Karpas-422 (cell line): ENCODE data around the gene LPP. TPM values are rescaled to one million over a fixed set of nuclear protein-coding genes. Genes with fewer than 3 reads are reported as not detected.

Experiments
- DNase-seq: peaks from one replicate; pipeline ENCODE4 v3.0.0-alpha.2; 2015
- H2AFZ ChIP-seq: fragments of 200-600 bp; sonication (generic); 2 replicates; pipeline ENCODE4 v1.6.1; 2014; ENCODE audit warnings: antibody characterized with exemption, low read length, mixed read lengths
- H3K27ac ChIP-seq: fragments of 200-600 bp; sonication (generic); 2 replicates; pipeline ENCODE4 v1.5.1; 2014; ENCODE audit warnings: mild to moderate bottlenecking, low read length, moderate library complexity
- H3K27me3 ChIP-seq: fragments of 200-600 bp; sonication (generic); 2 replicates; pipeline ENCODE4 v1.6.1; 2014; ENCODE audit warnings: low read length, mixed read lengths
- H3K36me3 ChIP-seq: fragments of 200-600 bp; sonication (generic); 2 replicates; pipeline ENCODE4 v1.6.1; 2014; ENCODE audit warnings: low read length, mixed read lengths; ENCODE audit not compliant: insufficient read depth
- H3K4me1 ChIP-seq: fragments of 200-600 bp; sonication (generic); 2 replicates; pipeline ENCODE4 v1.6.1; 2014; ENCODE audit warnings: mild to moderate bottlenecking, low read length, mixed read lengths
- H3K4me2 ChIP-seq: fragments of 200-600 bp; sonication (generic); 2 replicates; pipeline ENCODE4 v1.6.1; 2014; ENCODE audit warnings: low read length, low read depth, mild to moderate bottlenecking; ENCODE audit not compliant: poor library complexity, severe bottlenecking
- H3K4me3 ChIP-seq: fragments of 200-600 bp; sonication (generic); 2 replicates; pipeline ENCODE4 v1.5.1; 2014; ENCODE audit warnings: mild to moderate bottlenecking, antibody characterized with exemption, low read length, mixed read lengths
- H3K79me2 ChIP-seq: fragments of 200-600 bp; sonication (generic); 2 replicates; pipeline ENCODE4 v1.6.1; 2014; ENCODE audit warnings: mild to moderate bottlenecking, low read length, mixed read lengths
- H3K9ac ChIP-seq: fragments of 200-600 bp; sonication (generic); 2 replicates; pipeline ENCODE4 v1.6.0; 2014; ENCODE audit warnings: low read length
- H3K9me2 ChIP-seq: fragments of 200-600 bp; sonication (generic), shearing (Covaris generic); replicated peaks from 2 replicates; pipeline ENCODE4 v1.6.0; 2014; ENCODE audit warnings: mild to moderate bottlenecking, low read length, moderate library complexity; ENCODE audit not compliant: insufficient read depth
- H3K9me3 ChIP-seq: fragments of 300-700, 200-600 bp; sonication (generic); 2 replicates; pipeline ENCODE4 v1.6.1; 2014; ENCODE audit warnings: low read length, mixed read lengths
- H4K20me1 ChIP-seq: fragments of 200-600 bp; sonication (generic); 2 replicates; pipeline ENCODE4 v1.6.1; 2014; ENCODE audit warnings: mild to moderate bottlenecking, antibody characterized with exemption, low read length, low read depth; ENCODE audit not compliant: insufficient read depth
- total RNA-seq: library from RNA; depleted of rRNA; stranded (reverse); fragments of >200 nt; shearing (Covaris generic); gene quantifications from 2 replicates; pipeline ENCODE4 v1.2.3, GENCODE V29; 2014; ENCODE audit warnings: low replicate concordance

Gene LPP
- total RNA-seq, 1 experiment from 2014 or later: 88.5 TPM

DNA sequence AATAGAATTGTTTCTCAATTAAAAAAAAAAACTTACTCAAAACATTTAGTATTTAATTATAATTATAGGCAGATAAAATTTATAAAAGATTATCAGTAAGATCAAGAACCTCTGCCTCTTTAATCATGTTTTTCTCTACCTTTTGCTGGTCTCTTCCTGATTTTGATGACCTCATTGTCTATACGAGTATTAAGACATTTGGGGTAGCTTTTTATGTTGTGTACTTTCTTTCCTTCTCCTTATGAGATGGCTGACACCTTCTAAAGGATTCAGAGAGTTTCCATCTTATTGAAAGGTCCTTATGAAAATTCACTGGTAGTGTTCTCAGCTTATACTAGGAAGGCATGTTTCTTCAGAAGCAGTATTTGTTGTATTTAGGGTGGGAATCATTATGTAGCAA, 426.3 kb downstream of the LPP start:
- 0 out of 2 replicates have a peak overlapping the region, but pooled peaks have one; percentile 42 for H3K4me3 ChIP-seq
- DNase-seq: no peak
- no peaks in the 10 kb centered on the region for H3K27me3 ChIP-seq
- H4K20me1 ChIP-seq: no peaks in the 10 kb centered on the region
- no peaks in the 10 kb centered on the region for H3K36me3 ChIP-seq
- no peaks in the 10 kb centered on the region for H3K9me2 ChIP-seq
- H3K9ac ChIP-seq: no peak overlapping the region
- H3K4me1 ChIP-seq: peaks cover 57% of the 10 kb centered on the region
- H3K9me3 ChIP-seq: no peaks in the 10 kb centered on the region
- peak overlapping the region; percentile 48 for H3K4me2 ChIP-seq
- no peak overlapping the region for H2AFZ ChIP-seq
- peak overlapping the region; percentile 62; the same call in 1 of the 2 replicates for H3K27ac ChIP-seq
- H3K79me2 ChIP-seq: no peaks in the 10 kb centered on the region

DNA sequence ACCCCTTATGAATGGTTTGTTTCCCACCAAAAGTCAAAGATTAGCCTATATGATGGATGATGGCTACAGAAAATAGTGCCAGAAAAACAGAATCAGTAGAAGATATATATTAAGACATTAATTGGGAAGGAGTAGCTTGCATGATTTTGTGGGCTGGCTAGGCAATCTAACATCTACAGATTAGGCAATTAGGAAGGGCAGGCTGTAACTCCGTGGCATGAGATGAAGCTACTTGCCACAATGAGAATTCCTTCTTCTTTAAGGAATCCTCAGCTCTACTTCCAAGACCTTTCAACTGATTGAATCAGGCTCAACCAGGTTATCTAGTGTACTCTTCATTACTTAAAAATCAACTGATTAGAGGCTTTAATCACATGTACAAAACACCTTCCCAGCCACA, 426.7 kb downstream of the LPP start:
- H3K27ac ChIP-seq: peak overlapping the region; percentile 62
- no peak overlapping the region for H2AFZ ChIP-seq
- no peak for DNase-seq
- H4K20me1 ChIP-seq: no peaks in the 10 kb centered on the region
- no peaks in the 10 kb centered on the region for H3K79me2 ChIP-seq
- H3K9me2 ChIP-seq: no peaks in the 10 kb centered on the region
- H3K4me1 ChIP-seq: peaks cover 61% of the 10 kb centered on the region
- H3K9ac ChIP-seq: peak overlapping the region; percentile 41
- H3K4me2 ChIP-seq: peak overlapping the region; percentile 48
- H3K4me3 ChIP-seq: 0 out of 2 replicates have a peak overlapping the region, but pooled peaks have one; percentile 42
- H3K9me3 ChIP-seq: no peaks in the 10 kb centered on the region
- H3K27me3 ChIP-seq: no peaks in the 10 kb centered on the region
- no peaks in the 10 kb centered on the region for H3K36me3 ChIP-seq

DNA sequence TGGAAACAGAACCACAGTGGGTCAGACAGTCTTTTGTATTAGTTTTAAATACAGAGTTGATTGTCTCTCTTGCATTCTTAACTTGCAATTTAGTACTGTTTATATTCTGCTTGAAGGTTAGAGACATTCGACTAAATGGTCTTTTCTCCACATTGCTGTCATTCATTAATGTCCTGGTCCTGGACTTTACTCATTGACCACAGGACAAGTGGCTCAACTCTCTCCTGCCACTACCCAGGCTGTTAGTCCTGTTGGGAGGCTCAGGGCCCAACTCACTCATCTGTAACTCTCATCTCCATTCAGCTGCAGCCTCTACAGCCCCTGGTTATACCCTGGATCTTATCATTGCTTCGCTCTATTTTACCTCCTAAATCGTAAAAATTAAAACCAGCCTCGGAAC, 427.4 kb downstream of the LPP start:
- no peak for DNase-seq
- Histone ChIP-seq H3K79me2 (no peaks in the 10 kb centered on the region), H3K4me1 (peaks cover 64% of the 10 kb centered on the region), H3K27ac (peak overlapping the region; percentile 62), H3K9me3 (no peaks in the 10 kb centered on the region), H3K36me3 (no peaks in the 10 kb centered on the region), H3K4me2 (peak overlapping the region; percentile 48), H3K27me3 (no peaks in the 10 kb centered on the region), H3K4me3 (peak overlapping the region; percentile 42), H2AFZ (peak overlapping the region; percentile 7; the same call in 1 of the 2 replicates), H4K20me1 (no peaks in the 10 kb centered on the region), H3K9ac (peak overlapping the region; percentile 41), H3K9me2 (no peaks in the 10 kb centered on the region)

DNA sequence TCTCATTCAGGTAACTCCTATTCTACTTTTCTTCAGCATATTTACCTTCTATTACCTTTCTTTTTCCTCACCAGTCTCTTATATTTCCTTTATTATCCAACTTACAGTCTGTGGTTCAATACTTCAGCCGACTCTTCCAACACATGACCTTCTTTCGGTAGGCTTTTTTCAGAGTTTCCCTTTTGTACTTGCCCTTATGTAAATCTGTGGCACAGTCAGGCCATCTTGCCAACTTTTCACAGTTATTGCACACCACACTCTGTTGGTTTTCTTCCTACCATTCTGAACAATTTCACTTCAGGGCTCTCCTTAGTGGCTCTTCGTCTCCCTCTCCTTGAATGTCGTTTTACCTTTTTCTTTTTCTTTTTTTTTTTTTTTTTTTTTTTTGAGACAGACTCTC, 427.8 kb downstream of the LPP start:
- H3K4me3 ChIP-seq: peak overlapping the region; percentile 42
- no peaks in the 10 kb centered on the region for H3K9me2 ChIP-seq
- H3K27me3 ChIP-seq: no peaks in the 10 kb centered on the region
- H3K27ac ChIP-seq: peak overlapping the region; percentile 62
- peak; percentile 78 for DNase-seq
- H3K36me3 ChIP-seq: no peaks in the 10 kb centered on the region
- no peaks in the 10 kb centered on the region for H3K9me3 ChIP-seq
- no peaks in the 10 kb centered on the region for H3K79me2 ChIP-seq
- peak overlapping the region; percentile 41 for H3K9ac ChIP-seq
- H3K4me1 ChIP-seq: peaks cover 64% of the 10 kb centered on the region
- H3K4me2 ChIP-seq: peak overlapping the region; percentile 48
- H2AFZ ChIP-seq: peak overlapping the region; percentile 7; the same call in 1 of the 2 replicates
- H4K20me1 ChIP-seq: no peaks in the 10 kb centered on the region

DNA sequence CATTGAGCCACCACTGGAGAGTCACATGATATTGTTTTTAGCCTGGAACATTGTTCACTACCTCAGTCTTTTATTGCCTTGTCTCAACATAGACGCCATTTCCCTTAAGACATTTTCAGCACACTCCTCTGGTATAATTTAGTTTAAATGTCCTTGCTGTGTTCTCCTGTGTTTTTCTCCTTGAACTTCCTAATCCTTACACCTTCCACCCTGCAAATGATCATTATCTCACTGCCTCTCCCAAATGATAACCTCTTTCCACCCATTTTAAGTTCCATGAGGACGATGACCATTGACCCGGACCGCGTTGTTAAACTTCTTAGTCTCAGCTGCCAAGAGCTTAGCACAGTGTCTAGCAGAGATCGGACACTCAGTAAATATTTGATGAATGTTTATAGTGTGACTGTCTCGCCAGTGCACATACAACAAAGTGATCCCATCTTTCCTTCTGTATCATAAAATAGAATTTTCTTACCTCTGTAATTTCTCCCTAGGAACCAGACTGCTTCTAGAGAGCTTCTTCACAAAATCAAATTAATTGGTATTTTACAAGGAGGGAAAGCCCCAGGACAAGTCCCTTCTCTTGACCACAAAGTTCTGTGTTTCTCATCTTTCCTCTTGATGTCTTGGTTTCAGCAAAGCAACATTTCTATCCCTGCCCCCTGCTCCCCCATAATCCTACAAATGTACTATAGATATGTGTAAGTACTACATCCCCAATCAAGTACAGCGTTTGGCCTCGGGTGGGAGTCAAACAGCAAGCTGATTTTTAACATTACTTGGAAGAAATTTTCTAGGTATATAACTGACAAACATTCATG, 429.6 kb downstream of the LPP start:
- H3K9ac ChIP-seq: no peak overlapping the region
- DNase-seq: no peak
- H3K4me2 ChIP-seq: no peak overlapping the region
- no peaks in the 10 kb centered on the region for H3K9me3 ChIP-seq
- no peaks in the 10 kb centered on the region for H3K79me2 ChIP-seq
- H4K20me1 ChIP-seq: no peaks in the 10 kb centered on the region
- no peaks in the 10 kb centered on the region for H3K9me2 ChIP-seq
- H3K36me3 ChIP-seq: no peaks in the 10 kb centered on the region
- H3K4me1 ChIP-seq: peaks cover 70% of the 10 kb centered on the region
- no peak overlapping the region for H3K27ac ChIP-seq
- H3K4me3 ChIP-seq: no peak overlapping the region
- H3K27me3 ChIP-seq: no peaks in the 10 kb centered on the region
- H2AFZ ChIP-seq: no peak overlapping the region

DNA sequence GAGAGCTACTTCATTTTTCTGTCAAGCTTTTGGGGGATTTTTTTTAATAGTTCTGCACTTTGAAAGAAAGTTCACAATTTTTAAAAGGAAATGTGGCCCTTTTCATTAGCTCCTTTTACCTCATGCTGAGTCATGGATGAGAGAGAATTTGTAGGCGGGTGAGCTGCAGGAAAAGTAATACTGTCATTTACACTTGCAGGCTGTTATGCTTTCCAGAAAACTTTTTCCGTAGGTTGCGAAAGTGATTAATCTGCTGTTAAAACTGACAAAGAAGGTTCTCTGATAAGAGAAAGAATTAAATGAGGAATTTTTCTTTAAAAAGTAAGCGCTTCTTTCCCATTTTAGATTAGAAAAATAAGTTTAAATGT, 430.2 kb downstream of the LPP start:
- Histone ChIP-seq H4K20me1 (no peaks in the 10 kb centered on the region), H3K4me3 (no peak overlapping the region), H3K4me2 (peak overlapping the region; percentile 4), H3K27me3 (no peaks in the 10 kb centered on the region), H3K36me3 (no peaks in the 10 kb centered on the region), H3K27ac (no peak overlapping the region), H3K9me2 (no peaks in the 10 kb centered on the region), H3K79me2 (no peaks in the 10 kb centered on the region), H3K9me3 (no peaks in the 10 kb centered on the region), H2AFZ (no peak overlapping the region), H3K4me1 (peaks cover 70% of the 10 kb centered on the region), H3K9ac (no peak overlapping the region)
- no peak for DNase-seq

DNA sequence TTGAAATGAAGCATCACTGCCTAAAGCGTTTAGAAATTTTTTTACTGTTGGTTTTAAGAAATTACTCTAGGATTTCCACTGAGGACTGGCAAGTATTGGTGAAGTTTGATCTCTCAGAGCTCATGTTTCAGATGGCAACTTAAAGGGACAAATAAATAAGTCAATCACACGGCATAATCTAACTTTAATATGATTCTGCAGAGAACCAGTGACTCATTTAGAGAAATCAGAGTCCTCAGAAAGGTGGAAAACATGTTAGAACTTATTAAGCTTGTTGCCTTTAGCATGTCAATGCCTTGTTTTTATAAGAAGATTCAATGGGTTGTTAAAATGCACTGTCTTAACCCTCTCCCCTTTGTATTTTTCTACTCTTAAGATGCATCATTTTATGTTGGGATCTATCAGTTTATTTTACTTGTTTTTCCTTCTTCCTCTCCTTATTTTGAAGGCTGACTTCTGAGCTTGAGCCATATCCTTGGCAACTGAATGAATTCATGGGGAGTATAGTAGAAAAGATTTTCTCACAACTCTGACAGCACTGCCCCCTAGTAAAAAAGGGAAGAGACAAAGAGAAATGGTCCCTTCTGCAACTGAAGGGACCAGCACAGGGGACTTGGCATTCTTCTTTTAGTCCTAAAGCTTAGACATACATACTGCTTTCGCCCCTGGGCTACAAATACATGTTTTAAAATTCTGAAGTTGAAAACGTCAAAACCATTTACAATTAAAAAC, 431.2 kb downstream of the LPP start:
- Histone ChIP-seq H2AFZ (no peak overlapping the region), H3K9ac (no peak overlapping the region), H3K4me1 (peaks cover 77% of the 10 kb centered on the region), H3K27me3 (no peaks in the 10 kb centered on the region), H4K20me1 (no peaks in the 10 kb centered on the region), H3K9me3 (no peaks in the 10 kb centered on the region), H3K4me3 (no peak overlapping the region), H3K79me2 (no peaks in the 10 kb centered on the region), H3K4me2 (peak overlapping the region; percentile 4), H3K27ac (peak overlapping the region; percentile 4; the same call in 1 of the 2 replicates), H3K9me2 (no peaks in the 10 kb centered on the region), H3K36me3 (no peaks in the 10 kb centered on the region)
- DNase-seq: peak; percentile 59

DNA sequence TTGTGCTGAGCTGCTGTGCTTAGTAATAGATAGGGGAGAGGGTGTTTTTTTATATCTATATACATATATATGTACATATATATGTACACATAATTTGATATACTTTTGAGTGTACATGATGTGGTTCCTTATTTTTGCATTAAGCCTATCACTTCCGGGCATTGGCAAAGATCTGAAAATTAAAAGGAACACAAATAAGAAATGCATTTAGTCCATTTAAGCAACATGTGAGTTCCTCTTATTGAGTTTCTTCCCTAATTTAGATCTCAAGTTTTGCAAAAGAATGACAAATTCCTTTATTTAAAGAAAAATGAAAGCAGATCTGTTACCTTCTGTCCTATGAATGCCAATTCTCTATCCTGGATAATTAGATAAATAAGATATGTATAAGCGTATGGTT, 435.1 kb downstream of the LPP start:
- peak overlapping the region; percentile 53 for H3K27ac ChIP-seq
- H2AFZ ChIP-seq: no peak overlapping the region; the same call in 1 of the 2 replicates
- no peaks in the 10 kb centered on the region for H3K27me3 ChIP-seq
- peaks cover 43% of the 10 kb centered on the region for H3K4me1 ChIP-seq
- H4K20me1 ChIP-seq: no peaks in the 10 kb centered on the region
- H3K79me2 ChIP-seq: no peaks in the 10 kb centered on the region
- no peaks in the 10 kb centered on the region for H3K36me3 ChIP-seq
- no peaks in the 10 kb centered on the region for H3K9me2 ChIP-seq
- peak overlapping the region; percentile 42 for H3K4me2 ChIP-seq
- H3K9me3 ChIP-seq: no peaks in the 10 kb centered on the region
- DNase-seq: peak; percentile 63
- no peak overlapping the region for H3K9ac ChIP-seq
- H3K4me3 ChIP-seq: no peak overlapping the region
